ENCODE data around the gene VASH1.

GRCh38 chr14:76832503-76832988, 71.3 kb downstream of the VASH1 start:
- no peak for TF ChIP-seq CTCF (IDR thresholded peaks at IDR 0.05)
- TF ChIP-seq POLR2A (IDR thresholded peaks at IDR 0.05): no peak
